HepG2 (cell line): ENCODE measurements around the gene MAN2A2. TPM values are rescaled to one million over a fixed set of nuclear protein-coding genes. Genes with fewer than 3 reads are reported as not detected.

ENCODE experiments used
- ASH2L ChIP-seq: fragments of 300-600, 200-600 bp; sonication (generic); IDR thresholded peaks from 2 replicates; pipeline ENCODE4 v1.7.0; 2017; ENCODE audit warnings: low read depth, mild to moderate bottlenecking, moderate library complexity, mixed read lengths, low read length; ENCODE audit not compliant: insufficient read length
- GABPA ChIP-seq, 2 experiments: IDR thresholded peaks; 2 replicates each; pipeline ENCODE4 v1.6.1; 2011 to 2016; ENCODE audit warnings: low read depth in 2 of 2, low read length in 1 of 2, missing biosample characterization in 1 of 2, missing genetic modification characterization in 1 of 2
- HOXA7 ChIP-seq: sonication (generic); formaldehyde crosslinking; IDR thresholded peaks from 2 replicates; pipeline ENCODE4 v1.8.1; 2022; ENCODE audit warnings: mild to moderate bottlenecking, missing genetic modification reagents, moderate library complexity
- MAFK ChIP-seq, 2 experiments: IDR thresholded peaks in 1 of 2; conservative IDR thresholded peaks in 1 of 2; 2 replicates each; pipeline ENCODE4 v1.6.1; 2011; ENCODE audit warnings: improper control_type of control experiment in 2 of 2, low read length in 2 of 2
- NCOA1 ChIP-seq: sonication (generic); formaldehyde crosslinking; IDR thresholded peaks from 2 replicates; pipeline ENCODE4 v1.9.0; 2021; ENCODE audit warnings: missing genetic modification reagents
- NFATC3 ChIP-seq: sonication (generic); formaldehyde crosslinking; IDR thresholded peaks from 2 replicates; pipeline ENCODE4 v1.5.1; 2020; ENCODE audit warnings: mild to moderate bottlenecking, missing genetic modification reagents
- XRCC5 ChIP-seq: fragments of 200-400 bp; formaldehyde crosslinking; optimal IDR thresholded peaks from 2 replicates; pipeline ENCODE3; 2017; ENCODE audit warnings: mild to moderate bottlenecking, low read length
- ZNF180 ChIP-seq: sonication (generic); formaldehyde crosslinking; IDR thresholded peaks from 2 replicates; pipeline ENCODE4 v1.4.0; 2020; ENCODE audit warnings: low read depth, missing genetic modification reagents, borderline replicate concordance
- ZNF235 ChIP-seq: sonication (generic); formaldehyde crosslinking; IDR thresholded peaks from 2 replicates; pipeline ENCODE4 v1.8.1; 2023; ENCODE audit warnings: mild to moderate bottlenecking, missing genetic modification reagents, borderline replicate concordance
- ZNF670 ChIP-seq: sonication (generic); formaldehyde crosslinking; IDR thresholded peaks from 2 replicates; pipeline ENCODE4 v1.8.0; 2022; ENCODE audit warnings: mild to moderate bottlenecking, missing genetic modification reagents, borderline replicate concordance
- ZNF790 ChIP-seq: sonication (generic); formaldehyde crosslinking; IDR thresholded peaks from 2 replicates; pipeline ENCODE4 v1.8.0; 2022; ENCODE audit warnings: missing genetic modification reagents, mild to moderate bottlenecking, borderline replicate concordance
- ZNF841 ChIP-seq: sonication (generic); formaldehyde crosslinking; IDR thresholded peaks from 2 replicates; pipeline ENCODE4 v1.8.1; 2023; ENCODE audit warnings: missing genetic modification reagents, borderline replicate concordance
- polyA plus RNA-seq, 8 experiments: library from polyadenylated mRNA; depleted of rRNA in 3 of 8; stranded (reverse) in 7 of 8; unstranded in 1 of 8; fragments of >200 nt; fragmentation: Illumina TruSeq in 4 of 8; extraction: Trizol in 4 of 8; gene quantifications; 2 replicates each; pipeline versions ENCODE4 v1.2.1 to v1.2.3, GENCODE V29; 2011 to 2016; ENCODE audit warnings: low read depth in 4 of 8, missing spikeins in 1 of 8, mixed read lengths in 1 of 8; ENCODE audit not compliant: insufficient read depth in 1 of 8
- total RNA-seq, 5 experiments: library from RNA; depleted of rRNA; stranded (reverse); fragments of >200 nt; fragmentation: Illumina TruSeq; extraction: Trizol; gene quantifications; 2 replicates each; pipeline ENCODE4 v1.2.3, GENCODE V29; 2016; ENCODE audit warnings: low read depth in 1 of 5
- TF ChIP-seq, protein P1 (sequence below), 2 experiments: sonication (generic) in 1 of 2; formaldehyde crosslinking in 1 of 2; IDR thresholded peaks; 2 replicates each; pipeline versions ENCODE4 v1.6.1 to v1.9.0; 2014 to 2022; ENCODE audit warnings: antibody characterized with exemption in 1 of 2, borderline replicate concordance in 1 of 2, inconsistent platforms in 1 of 2, low read depth in 1 of 2, missing genetic modification reagents in 1 of 2
- TF ChIP-seq, protein P2 (sequence below): sonication (generic); formaldehyde crosslinking; IDR thresholded peaks from 2 replicates; pipeline ENCODE4 v1.4.0; 2020; ENCODE audit warnings: low read depth, missing genetic modification reagents
- TF ChIP-seq, protein P3 (sequence below): IDR thresholded peaks from 2 replicates; pipeline ENCODE4 v1.6.1; 2016; ENCODE audit warnings: low read depth, control low read depth

Gene MAN2A2
- total and polyA plus RNA-seq, 2 of the 13 experiments (the other 11 are each of a cell fraction or from before 2014, with no cell fraction given): 17.5 to 51.5 TPM

DNA sequence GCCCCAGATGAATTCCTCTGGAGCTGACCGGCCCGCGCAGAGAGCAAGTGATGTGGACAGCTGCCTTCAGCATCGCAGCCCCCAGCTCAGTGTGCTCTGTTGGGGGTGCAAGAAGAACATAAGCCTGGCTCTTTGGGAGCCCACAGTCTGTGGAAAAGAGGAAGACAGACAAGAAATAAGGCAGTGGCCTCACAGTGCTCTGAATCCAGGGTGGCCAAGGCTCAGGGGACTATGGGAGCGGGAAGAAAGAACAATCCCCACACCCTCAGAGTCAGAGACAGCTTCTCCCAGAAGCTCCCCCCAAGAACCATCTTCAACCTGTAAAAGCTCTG, 29.5 kb downstream of the MAN2A2 start (continued):
- TF ChIP-seq, protein P1, sequence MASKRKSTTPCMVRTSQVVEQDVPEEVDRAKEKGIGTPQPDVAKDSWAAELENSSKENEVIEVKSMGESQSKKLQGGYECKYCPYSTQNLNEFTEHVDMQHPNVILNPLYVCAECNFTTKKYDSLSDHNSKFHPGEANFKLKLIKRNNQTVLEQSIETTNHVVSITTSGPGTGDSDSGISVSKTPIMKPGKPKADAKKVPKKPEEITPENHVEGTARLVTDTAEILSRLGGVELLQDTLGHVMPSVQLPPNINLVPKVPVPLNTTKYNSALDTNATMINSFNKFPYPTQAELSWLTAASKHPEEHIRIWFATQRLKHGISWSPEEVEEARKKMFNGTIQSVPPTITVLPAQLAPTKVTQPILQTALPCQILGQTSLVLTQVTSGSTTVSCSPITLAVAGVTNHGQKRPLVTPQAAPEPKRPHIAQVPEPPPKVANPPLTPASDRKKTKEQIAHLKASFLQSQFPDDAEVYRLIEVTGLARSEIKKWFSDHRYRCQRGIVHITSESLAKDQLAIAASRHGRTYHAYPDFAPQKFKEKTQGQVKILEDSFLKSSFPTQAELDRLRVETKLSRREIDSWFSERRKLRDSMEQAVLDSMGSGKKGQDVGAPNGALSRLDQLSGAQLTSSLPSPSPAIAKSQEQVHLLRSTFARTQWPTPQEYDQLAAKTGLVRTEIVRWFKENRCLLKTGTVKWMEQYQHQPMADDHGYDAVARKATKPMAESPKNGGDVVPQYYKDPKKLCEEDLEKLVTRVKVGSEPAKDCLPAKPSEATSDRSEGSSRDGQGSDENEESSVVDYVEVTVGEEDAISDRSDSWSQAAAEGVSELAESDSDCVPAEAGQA (IDR thresholded peaks at IDR 0.05; ENCODE audit: low read depth): no peak
- TF ChIP-seq, protein P1 (CRISPR knock-in tag; IDR thresholded peaks at IDR 0.05; ENCODE audit: borderline replicate concordance): 0 out of 2 replicates have a peak, but pooled peaks have one; percentile 6
- TF ChIP-seq NCOA1: 0 out of 2 replicates have a peak, but pooled peaks have one; percentile 13
- TF ChIP-seq ZNF841 (CRISPR knock-in tag): no peak
- no peak for TF ChIP-seq XRCC5
- no peak for TF ChIP-seq ZNF180 (CRISPR knock-in tag)
- TF ChIP-seq HOXA7 (CRISPR knock-in tag): no peak
- TF ChIP-seq GABPA (IDR thresholded peaks at IDR 0.05; ENCODE audit: low read depth, low read length): no peak
- no peak for TF ChIP-seq GABPA (CRISPR knock-in tag; IDR thresholded peaks at IDR 0.05; ENCODE audit: low read depth)
- TF ChIP-seq MAFK (conservative IDR thresholded peaks at IDR 0.05 in 1 of 2, IDR thresholded peaks at IDR 0.05 in 1 of 2; ENCODE audit: low read length in 2 of 2): no peak
- TF ChIP-seq, protein P2, sequence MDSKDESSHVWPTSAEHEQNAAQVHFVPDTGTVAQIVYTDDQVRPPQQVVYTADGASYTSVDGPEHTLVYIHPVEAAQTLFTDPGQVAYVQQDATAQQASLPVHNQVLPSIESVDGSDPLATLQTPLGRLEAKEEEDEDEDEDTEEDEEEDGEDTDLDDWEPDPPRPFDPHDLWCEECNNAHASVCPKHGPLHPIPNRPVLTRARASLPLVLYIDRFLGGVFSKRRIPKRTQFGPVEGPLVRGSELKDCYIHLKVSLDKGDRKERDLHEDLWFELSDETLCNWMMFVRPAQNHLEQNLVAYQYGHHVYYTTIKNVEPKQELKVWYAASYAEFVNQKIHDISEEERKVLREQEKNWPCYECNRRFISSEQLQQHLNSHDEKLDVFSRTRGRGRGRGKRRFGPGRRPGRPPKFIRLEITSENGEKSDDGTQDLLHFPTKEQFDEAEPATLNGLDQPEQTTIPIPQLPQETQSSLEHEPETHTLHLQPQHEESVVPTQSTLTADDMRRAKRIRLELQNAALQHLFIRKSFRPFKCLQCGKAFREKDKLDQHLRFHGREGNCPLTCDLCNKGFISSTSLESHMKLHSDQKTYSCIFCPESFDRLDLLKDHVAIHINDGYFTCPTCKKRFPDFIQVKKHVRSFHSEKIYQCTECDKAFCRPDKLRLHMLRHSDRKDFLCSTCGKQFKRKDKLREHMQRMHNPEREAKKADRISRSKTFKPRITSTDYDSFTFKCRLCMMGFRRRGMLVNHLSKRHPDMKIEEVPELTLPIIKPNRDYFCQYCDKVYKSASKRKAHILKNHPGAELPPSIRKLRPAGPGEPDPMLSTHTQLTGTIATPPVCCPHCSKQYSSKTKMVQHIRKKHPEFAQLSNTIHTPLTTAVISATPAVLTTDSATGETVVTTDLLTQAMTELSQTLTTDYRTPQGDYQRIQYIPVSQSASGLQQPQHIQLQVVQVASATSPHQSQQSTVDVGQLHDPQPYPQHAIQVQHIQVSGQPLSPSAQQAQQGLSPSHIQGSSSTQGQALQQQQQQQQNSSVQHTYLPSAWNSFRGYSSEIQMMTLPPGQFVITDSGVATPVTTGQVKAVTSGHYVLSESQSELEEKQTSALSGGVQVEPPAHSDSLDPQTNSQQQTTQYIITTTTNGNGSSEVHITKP (CRISPR knock-in tag): 0 out of 2 replicates have a peak, but pooled peaks have one; percentile 0
- no peak for TF ChIP-seq NFATC3 (CRISPR knock-in tag)
- no peak for TF ChIP-seq ZNF235
- peak; percentile 45 for TF ChIP-seq ZNF790 (CRISPR knock-in tag)
- peak; percentile 1 for TF ChIP-seq ASH2L
- TF ChIP-seq ZNF670 (CRISPR knock-in tag): no peak
- TF ChIP-seq, protein P3, sequence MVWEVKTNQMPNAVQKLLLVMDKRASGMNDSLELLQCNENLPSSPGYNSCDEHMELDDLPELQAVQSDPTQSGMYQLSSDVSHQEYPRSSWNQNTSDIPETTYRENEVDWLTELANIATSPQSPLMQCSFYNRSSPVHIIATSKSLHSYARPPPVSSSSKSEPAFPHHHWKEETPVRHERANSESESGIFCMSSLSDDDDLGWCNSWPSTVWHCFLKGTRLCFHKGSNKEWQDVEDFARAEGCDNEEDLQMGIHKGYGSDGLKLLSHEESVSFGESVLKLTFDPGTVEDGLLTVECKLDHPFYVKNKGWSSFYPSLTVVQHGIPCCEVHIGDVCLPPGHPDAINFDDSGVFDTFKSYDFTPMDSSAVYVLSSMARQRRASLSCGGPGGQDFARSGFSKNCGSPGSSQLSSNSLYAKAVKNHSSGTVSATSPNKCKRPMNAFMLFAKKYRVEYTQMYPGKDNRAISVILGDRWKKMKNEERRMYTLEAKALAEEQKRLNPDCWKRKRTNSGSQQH (CRISPR knock-in tag): no peak
